ENCODE results near the gene BLNK.
"Not testable (repeated sequence)": the region's sequence is repeated elsewhere in the genome, so short reads cannot be mapped to it uniquely, and the experiment has no call there.

The BLNK gene

DNA sequence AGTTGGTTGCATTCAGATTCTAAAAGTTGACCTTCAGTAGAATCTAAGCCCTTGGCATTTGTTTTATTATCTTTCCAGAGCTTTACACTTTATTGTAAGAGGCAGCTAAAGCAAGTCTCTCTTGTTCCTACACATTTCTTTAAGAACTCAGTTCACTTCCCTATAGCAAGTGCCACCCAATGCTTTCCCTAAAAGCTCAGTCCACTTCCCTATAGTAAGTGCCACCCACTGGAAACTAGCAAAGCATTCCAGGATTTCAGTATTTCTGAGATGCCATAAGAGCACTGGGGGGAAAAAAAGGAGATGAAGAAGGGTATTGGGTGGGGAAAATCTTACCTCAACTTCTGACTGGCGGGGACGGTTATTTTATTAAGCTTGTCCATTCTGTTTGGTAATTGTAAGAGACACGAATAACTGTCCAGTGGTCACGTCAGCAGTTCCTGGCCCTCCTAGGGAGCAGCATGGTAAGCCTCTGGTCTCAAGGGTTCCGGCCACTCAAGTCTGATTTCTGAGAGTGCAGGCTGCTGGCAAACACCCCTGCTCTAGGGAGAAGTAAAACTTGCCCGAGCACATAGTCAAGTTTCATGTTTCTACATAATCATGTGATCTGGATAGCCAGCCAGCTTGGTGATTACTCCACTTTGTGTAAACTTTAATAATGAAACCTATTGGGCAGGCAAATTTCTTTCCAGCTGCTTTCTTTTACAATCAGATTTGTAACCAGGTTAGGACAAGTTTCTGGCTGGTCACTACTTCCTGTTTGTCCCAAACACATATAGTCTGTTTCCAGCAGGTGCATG, at the start of gene BLNK:
BLNK (minus strand) TSS at position 554 of the 800 bp plus-strand sequence; CDS start at position 383, 171 bp downstream.
- peak; percentile 27 for DNase-seq (ENCODE audit: low spot score)

DNA sequence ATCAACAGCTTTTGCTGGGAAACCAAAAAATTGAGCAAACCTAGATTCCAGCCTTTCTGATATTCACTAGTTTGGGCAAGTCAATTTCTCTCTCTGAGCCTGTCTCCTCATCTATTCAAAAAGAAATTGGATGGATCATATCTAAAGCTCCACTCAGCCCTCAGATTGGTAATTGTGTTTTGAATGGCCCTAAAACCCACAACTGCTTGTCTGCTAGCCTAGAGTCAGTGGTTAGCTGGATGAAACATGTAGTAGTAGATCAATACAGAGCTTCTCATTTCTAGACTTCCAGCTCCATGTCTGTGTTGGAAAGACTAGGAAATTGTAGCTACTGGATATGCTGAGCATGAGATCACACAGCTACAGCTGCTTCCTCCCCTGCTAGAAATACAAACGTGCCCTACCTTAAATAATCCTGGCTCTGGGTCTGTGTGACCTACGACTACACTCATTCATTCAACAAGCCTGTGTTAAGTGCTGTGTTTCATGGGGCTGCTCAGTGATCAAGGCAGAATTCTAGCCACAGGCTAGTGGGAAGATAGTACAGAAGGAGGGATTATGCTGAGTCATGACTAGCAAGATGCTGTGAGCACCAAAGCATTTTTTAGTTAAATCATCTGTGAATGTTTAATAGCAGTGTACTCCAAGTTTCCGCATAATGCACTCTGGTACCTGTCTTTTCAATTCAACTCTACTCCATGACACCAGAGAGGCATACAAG, 48.5 kb upstream of the BLNK start:
- DNase-seq (ENCODE audit: low spot score), result no peak

DNA sequence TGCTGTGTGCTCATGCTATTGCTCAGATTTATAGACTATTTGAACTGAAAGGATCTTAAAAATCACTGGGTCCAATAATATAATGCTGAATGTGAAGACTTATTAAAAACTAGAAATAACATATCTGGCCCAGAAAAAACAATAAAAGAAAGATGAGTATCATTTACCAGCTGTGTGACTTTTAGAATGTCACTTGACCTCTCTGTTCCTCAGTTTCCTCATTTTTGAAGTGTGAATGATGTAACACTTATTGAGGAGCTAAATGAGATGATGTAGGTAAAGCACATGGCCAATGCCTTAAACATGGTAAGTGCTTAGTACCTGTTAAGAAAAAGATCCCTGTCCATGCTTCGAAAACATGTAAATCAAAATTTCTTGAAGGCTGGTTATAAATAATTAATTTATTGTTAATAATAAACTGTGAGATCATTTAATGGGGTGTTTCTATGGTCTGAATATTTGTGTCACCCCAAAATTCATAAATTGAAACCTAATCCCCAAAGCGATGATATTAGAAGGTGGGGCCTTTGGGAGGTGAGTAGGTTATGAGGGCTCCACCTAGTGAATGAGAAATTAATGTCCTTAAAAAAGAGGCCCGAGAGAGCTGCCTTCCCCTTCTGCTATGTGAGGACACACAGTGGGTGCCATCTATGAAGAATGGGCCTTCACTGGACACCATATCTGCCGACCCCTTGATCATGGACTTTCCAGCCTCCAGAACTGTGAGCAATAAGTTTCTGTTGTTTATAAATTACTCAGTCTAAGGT, 45.9 kb upstream of the BLNK start:
- DNase-seq (ENCODE audit: low spot score), result no peak

DNA sequence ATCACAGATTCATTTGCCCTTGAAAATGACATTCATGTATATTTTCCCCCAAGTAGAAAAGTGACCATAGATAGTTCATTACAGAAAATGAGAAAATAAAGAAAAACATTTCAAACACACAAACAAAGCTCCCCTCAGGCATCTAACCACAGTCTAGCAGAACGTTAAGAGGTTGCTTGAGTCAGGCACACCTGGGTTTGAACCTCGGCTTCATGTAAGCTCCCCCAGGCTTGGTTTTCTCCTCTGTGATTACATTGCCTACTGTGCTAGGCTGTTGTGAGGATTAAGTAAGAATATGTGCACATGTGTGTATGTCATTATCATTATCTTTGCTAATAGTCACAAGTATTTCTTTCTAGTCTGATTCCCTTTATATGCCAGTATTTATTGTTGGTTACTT, 42.0 kb upstream of the BLNK start:
- no peak for DNase-seq (ENCODE audit: low spot score)

DNA sequence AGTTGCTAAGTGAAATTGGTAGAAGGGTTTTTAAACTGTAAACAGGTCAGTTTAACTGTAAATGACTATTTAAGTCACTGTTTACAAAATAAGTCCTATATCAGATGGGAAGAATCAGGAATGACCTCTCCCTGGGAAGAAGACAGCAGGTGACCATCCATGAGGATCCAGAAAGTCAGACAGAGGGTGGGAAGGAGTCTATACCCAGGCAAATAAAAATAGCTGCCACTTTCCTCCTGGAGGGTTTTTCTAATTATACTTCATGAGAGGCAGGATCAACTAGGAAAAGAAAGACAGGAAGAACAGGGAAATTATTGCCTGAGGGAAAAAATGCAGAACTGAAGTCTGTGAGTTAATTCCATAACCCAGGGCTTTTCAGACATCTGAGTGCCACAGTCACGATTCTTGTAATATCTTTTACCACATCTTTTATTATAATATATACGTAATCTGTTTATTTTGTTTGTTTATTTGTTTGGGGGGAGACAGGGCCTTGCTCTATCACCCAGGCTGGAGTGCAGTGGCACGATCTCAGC, 39.9 kb upstream of the BLNK start:
- DNase-seq (ENCODE audit: low spot score), result no peak

DNA sequence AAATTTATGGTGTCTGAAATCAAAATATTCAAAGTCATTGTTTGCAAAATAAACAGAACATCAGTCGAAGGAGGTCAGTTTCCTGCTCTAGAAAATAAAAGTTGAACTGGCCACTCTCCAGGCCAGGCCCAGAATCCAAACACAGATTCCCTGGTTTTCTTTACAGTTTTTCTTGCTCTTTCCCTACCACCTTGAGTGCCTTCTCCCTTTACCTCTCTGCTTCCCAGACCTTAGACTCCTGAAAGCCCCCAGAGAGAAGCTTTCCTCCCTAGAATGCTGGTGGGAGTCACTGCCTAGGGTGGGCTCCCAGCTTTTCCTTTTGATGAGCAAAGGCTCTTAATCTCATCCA, 38.9 kb upstream of the BLNK start:
- no peak for DNase-seq (ENCODE audit: low spot score)

DNA sequence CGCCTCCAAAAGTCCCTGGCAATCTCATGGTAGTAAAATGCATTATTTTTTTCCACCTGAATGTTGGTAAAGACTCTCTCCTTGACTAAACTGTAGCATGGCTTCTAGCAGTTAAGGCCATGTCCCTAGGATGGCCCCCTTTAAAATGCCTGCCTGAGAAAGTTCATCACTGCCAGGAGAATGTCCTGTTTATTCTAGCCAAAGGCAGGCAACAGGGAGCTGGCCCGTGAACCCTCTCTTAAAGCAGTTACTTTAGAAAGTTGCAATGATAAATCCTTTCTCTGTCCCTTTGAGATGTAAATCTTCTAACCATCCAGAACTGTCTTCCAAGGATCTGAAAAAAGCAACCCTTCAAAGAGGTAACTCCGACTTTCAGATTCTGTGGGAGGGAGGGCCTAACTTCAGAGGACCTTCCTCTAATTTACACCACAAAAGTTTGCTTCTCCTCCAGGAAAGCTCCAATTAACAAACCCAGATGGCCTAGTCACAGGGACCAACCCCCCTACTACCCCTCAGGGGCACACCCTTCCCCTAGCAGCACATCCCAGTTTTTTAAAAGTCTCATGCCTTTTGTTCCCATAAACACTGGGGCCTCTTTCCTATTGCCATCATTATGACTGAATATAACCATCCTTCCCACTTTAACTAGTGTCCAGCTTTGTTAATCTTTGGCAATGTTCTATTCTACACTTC, 38.4 kb upstream of the BLNK start:
- DNase-seq (ENCODE audit: low spot score), result no peak

DNA sequence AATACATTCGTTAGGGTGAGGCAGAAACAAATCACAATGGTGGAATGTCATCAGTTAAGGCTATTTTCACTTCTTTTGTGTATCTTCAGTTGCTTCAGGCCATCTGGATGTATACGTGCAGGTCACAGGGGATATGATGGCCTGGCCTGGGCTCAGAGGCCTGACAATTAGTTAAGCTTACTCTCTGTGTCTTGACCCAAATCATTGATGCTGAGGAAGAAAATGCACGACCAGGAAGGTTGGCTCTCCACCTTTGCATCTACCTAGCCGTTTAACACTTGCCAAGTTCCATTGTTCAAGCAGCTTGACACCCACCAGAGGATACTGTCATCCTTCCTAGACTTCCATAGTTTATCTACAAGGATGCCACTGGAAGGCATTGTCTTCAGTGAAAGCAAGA, 37.5 kb upstream of the BLNK start:
- DNase-seq (ENCODE audit: low spot score), result not testable (repeated sequence)

DNA sequence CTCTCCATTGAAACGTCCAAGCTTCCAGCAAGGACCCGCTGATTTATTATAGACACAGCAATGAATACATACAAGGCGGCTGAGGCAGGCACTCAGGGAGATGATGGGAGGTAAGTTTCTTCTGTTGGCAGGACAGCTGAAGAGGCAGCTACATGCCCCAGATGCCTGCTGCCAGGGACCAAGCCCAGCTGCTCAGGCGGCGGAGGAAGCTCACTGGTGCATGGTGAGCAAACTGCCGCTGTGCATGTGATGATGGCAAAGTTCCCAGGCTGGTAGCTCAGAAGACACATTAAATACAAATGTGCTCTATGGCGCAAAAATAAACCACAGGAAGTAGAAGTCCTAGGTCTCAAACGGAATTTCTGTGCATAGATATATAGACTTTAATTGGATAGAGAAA, 35.1 kb upstream of the BLNK start:
- DNase-seq (ENCODE audit: low spot score), result peak; percentile 15

DNA sequence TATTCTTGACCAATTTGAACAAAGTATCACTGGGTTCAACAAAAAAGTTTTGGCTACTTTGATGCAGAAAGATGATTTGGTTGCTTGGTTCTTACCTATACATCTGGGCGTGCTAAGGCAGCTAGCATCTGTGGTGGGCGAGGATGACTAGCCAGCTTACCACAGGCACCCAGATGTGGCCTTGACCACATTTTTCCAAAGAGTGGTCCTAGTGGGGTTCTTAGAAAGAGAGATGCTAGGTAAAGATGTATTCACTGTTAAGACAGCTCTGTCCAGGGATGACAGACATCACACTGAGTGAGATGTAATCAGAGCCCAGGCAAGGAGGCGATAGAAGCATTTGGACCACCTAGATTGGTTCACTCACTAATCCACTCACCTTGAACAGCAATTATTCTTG, 33.6 kb upstream of the BLNK start:
- DNase-seq (ENCODE audit: low spot score), result no peak

DNA sequence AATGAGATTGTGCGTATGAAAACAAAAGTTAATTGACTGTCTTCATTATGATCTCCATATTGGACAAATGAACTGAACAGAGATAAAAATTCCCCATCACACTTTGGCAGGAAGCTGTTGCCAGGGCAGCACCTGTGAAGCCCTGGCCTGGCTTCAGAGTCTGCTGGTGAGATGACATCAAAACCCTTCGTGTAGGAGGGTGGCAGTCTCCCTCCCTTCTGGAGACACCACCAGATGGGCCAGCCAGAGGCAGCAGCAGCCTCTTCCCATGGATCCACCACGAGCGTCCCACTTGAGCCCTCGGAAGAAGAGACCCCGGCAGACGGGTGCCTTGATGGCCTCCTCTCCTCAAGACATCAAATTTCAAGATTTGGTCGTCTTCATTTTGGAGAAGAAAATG, 32.9 kb upstream of the BLNK start, which contains the start of gene DNTT:
DNTT (plus strand) TSS at position 205 of the 400 bp plus-strand sequence; CDS start at position 269, 64 bp downstream.
- no peak for DNase-seq (ENCODE audit: low spot score)

DNA sequence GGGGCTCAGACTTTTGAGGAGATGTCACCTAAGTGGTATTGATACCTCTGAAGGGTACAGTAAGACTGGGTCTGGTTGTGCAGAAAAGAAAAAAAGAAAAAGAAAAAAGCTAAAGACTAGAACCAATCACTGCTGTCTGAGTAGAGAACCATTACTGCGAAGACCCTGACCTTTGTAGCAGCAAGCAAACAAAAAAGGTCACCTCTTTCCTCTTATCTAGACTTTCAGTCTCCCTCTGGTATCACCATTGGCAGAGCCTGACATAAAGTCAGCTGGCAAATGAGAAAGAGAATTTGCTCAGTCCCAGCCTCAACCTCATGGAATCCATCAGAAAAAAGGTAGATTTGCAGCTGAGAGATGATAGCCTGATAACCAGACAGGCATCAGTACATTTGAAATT, 30.2 kb upstream of the BLNK start:
- no peak for DNase-seq (ENCODE audit: low spot score)

DNA sequence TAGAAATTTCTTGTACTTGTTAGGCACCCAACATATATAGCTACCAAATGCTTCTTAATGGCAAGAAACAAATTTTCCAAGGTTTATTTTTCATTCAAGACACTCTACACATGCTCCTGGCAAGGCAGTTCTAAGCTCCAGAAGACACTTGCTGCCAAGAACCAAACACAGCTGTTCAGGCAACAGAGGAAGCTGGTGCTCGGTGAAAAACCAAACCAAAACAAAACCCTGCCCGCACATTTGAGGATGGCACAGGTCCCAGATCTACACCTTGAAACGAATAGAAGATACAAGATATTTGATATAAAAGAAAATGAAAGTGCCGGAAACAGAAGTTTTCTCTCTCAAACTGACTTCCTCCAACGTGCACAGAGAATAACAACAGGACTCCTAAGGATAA, 28.0 kb upstream of the BLNK start:
- no peak for DNase-seq (ENCODE audit: low spot score)

DNA sequence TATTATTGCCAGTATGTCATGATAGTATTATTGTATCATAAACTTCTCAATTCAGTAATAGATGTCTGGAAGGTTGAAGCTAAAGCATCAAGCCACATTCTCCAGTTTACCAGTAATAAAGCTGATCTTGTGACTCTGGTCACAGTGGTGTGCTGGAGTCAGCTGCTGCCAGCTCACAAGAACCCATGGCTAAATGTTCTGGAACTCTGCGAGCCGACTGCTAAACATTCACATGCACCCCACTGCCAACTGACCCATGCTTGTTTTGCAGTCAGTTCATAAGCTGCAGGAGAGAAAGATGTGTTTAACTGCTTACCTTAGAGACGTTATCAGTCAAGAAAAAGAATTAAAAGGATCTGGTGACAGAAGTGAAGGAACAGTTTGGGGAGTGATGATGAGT, 27.0 kb upstream of the BLNK start:
- no peak for DNase-seq (ENCODE audit: low spot score)

DNA sequence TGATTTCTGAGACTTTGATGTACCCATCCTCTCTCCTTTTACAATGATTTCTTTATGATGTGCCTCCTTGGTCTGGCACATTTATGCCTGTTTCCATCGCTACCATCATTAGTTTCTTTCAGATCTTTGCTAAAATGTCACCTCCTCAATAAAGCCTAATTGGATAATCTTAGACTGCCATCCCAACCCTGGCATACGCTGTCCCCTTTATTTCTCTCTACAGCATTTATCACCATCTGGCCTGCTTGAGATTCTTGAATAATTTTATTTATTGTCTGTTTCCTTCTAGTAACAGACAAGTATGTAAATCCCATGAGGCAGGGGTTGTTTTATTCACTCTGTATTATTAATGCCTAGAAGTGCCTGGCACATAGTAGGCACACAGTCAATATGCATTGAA, 26.1 kb upstream of the BLNK start:
- no peak for DNase-seq (ENCODE audit: low spot score)

DNA sequence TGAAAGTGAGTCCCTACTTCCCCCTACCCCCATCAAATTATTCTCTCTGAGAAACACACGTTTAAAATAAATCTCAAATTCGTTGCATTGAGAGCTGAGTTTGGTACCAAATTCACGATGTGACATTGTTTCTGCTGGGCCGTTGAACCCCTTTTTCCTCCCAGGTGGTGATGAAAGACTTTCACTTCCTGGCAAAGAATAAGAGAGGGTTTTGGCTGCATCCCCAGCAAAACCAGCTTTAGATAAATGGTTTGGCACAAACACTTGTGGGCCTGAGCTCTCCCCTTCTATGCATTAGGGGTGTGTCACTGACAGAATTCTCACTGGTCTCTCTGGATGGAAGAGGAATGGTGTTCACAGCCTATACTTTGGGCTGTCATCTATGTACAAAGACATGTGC, 24.1 kb upstream of the BLNK start:
- no peak for DNase-seq (ENCODE audit: low spot score)

DNA sequence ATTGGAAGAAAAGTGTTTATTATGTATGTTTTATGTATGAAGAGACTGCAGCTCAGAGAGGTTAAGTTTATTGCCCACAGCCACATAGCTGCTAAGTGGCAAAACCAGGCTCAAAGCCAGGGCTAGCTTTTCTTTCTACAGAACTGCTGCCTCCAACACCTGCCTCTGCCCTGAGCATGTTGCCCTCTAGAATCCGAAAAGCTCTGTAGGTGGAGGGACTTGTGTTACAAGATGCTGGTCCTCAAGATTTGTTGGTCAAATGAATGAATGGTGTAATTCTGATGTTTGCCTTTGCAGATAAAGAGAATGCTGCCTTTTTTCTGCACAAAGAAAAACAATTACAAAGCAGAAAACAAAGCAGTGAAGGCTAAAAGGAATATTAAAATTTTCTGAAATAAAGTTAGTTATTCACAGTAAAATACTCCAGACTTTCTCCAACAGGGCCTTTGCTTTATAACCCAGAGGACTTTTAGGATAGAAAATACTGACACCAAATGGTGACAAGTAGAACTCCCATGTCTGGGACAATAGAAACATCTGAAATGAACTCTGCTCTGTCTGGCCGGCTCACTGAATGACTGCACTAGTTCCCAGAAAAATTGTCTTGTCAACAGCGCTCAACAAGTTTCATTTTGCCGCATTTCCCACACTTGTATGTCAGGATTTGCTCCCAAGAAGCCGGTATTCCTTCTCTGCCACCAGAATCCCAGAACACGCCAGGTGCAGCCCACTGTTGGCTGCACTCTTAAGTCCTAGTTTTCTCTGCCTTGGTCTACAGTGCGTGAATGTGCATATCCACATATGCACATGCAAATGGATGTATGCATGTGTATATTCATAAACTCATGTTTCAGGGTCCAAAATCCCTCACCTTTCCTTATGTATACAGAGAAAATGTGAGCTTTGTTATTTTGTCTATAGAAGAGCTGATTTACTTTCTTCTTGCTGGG, 21.9 kb upstream of the BLNK start:
- peak; percentile 15 for DNase-seq (ENCODE audit: low spot score)

DNA sequence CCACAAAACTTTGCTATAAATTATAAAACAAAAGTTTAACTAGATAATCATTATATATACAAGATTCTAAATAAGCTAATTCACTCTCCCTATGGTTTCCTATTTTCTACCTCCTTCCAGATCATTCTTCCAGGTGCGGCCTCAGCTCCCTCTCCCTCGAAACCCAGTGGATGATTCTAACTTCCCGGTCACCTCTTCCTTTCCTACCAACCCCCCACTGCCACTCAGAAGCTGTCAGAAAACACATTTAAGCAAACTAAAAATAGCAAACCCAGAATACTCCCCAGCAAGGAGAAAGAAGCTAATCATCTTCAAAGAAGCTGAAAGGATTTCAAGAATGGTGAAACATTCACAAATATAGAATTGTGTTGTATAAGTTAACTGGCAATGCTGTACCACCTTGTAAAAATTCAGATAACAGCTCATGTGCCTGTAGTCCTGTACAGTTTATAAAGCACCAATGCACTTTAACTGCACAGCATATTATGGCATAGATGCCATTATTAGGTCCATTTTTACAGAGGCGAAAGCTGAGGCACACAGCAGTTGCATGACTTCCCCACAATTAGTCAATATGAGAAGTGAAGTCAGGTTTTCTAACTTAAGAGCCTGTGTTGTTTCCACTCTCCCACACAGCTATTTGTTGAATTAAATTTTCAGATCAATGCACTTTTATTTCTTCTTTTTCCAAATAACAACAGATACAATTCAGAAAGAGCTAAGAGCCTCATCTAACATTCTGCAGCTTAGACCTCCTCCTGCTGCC, 19.2 kb upstream of the BLNK start:
- DNase-seq (ENCODE audit: low spot score), result no peak

DNA sequence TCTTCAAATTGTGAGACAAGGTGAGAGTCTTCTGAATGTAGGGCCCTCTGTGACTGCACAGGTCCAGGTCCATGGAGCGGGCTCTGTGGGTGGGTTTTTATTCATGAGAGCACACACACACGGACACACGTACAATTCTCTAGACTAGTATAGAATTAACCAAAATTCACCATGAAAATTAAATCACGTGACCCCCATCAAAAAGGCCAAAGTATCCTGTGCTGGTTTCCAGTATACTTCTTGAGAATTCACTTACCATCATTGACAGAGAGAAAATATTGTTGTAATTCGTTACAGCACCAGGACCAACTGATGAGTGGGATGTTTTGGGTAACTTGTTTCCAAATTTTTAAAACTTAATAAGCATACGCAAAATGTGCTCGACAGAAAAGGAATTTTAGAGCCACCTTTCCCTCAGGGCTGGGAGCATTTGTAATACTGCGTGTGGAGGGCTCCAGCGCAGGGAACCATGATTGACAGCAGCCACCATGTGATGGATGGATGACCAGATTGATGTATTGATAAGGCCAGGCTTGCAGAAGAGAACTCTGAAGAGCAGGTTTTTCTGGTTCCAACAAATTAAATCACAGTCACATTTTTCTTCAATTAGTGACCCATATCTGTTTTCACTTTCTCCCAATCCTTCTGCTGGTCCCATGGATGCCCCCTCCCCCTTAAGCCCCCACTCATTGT, 18.0 kb upstream of the BLNK start:
- DNase-seq (ENCODE audit: low spot score), result no peak
